Body of pancreas (tissue), 4 donors: ENCODE results near the gene SHISAL1. TPM values are rescaled to one million over a fixed set of nuclear protein-coding genes. Genes with fewer than 3 reads are reported as not detected.

ENCODE experiments used
- ATAC-seq: fragments of 150-250 bp; one replicate; pipeline ENCODE4 v1.9.1; 2016
- DNase-seq, 4 donors: peaks; one replicate each; pipeline ENCODE4 v3.0.0-alpha.2; 2019
- H3K27ac ChIP-seq, 4 donors: fragments of 200-600 bp; sonication (generic); 1 replicate in 3 of 4; 2 replicates in 1 of 4; pipeline versions ENCODE4 v1.5.1 to v1.6.1; 2016 to 2019; ENCODE audit warnings: mild to moderate bottlenecking in 1 of 4, mixed read lengths in 1 of 4, moderate library complexity in 1 of 4
- H3K27me3 ChIP-seq, 2 donors: fragments of 200-600 bp; sonication (generic); one replicate each; pipeline ENCODE4 v1.6.0; 2016; ENCODE audit warnings: mild to moderate bottlenecking in 1 of 2
- H3K36me3 ChIP-seq, 2 donors: fragments of 200-600 bp; sonication (generic); replicated peaks in 1 of 2; 2 replicates each; pipeline ENCODE4 v1.5.1; 2016; ENCODE audit warnings: low read depth in 2 of 2; ENCODE audit not compliant: insufficient read depth in 1 of 2
- H3K4me1 ChIP-seq: fragments of 200-600 bp; sonication (generic); one replicate; pipeline ENCODE4 v1.6.0; 2016
- H3K4me3 ChIP-seq, 2 donors: fragments of 200-600 bp; sonication (generic); 1 replicate in 1 of 2; 2 replicates in 1 of 2; pipeline ENCODE4 v1.5.1; 2016 to 2019
- H3K9me3 ChIP-seq, 3 donors: fragments of 200-600 bp; sonication (generic); 1 replicate in 2 of 3; 2 replicates in 1 of 3; pipeline ENCODE4 v1.5.1; 2016
- POLR2A ChIP-seq, 3 donors: fragments of 450-650 bp; IDR thresholded peaks; one replicate each; pipeline ENCODE4 v1.6.1; 2016; ENCODE audit warnings: antibody characterized with exemption in 3 of 3, mild to moderate bottlenecking in 2 of 3
- WGBS, 2 donors: methylation state at CpG; one replicate each; pipeline ENCODE4 v1.1.5; 2017; 5-methylcytosine and 5-hydroxymethylcytosine counted together
- intact Hi-C: fragments of 100-400 bp; cut with DNase I; formaldehyde crosslinking; loops from one replicate; pipeline ENCODE4 v1.15.1; 2023
- total RNA-seq, 2 donors: library from RNA; depleted of rRNA; stranded (reverse); fragments of >200 nt; gene quantifications; one replicate each; pipeline ENCODE4 v1.1.0, GENCODE V29; 2016
- TF ChIP-seq, protein P1 (sequence below), 7 experiments: fragments of 450-650 bp in 4 of 7; fragments of 200-600 bp in 3 of 7; sonication (generic) in 3 of 7; IDR thresholded peaks; one replicate each; pipeline ENCODE4 v1.5.1; 2016 to 2019; ENCODE audit warnings: antibody characterized with exemption in 7 of 7

Gene SHISAL1
- total RNA-seq, 2 donors from 2014 or later: 0.78 to 1.6 TPM

DNA sequence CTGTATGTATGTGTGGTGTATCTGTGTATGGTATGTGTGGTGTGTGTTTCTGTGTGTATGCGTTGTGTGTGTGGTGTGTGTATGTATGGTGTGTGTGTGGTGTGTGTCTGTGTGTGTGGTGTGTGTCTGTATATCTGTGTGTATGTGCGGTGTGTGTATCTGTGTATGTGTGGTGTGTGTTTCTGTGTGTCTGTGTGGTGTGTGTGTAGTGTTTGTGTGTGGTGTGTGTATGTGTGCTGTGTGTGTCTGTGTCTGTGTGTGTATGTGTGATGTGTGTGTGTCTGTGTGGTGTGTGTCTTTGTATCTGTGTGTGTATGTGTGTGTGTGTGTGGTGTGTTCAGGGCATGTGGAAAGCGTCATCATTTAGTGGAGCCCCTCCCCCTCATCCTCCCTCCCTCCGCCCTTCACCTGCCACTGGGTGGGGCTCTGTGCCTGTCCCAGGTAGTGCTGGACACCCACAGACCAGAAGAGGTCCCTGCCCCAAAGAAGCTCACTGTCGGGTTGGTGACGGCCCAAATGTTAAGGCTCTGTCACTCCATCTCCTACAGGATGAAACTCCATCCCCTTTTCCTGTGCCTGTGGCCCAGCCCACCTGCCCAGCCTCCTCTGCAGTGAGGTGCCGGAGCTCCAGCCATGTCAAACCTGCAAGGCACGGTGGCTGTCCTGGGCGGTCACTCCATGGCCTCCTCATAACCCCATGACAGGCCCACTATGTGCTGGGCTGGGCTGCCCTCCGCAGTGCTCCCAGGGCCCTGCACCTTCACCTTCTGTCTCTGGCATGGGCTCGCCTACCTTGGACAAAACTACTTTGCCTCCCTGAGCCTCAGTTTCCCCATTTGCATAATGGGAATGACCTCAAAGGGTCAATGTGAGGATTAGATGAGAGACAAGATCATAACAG is 23.4 kb upstream of the SHISAL1 start:
- peaks cover 0 to 6% of the 10 kb centered on the region in 2 donors for H3K27me3 ChIP-seq
- ATAC-seq: no peak
- DNase-seq: no peak
- no peak overlapping the region for H3K4me3 ChIP-seq
- TF ChIP-seq POLR2A (IDR thresholded peaks at IDR 0.05): no peak
- TF ChIP-seq, protein P1, sequence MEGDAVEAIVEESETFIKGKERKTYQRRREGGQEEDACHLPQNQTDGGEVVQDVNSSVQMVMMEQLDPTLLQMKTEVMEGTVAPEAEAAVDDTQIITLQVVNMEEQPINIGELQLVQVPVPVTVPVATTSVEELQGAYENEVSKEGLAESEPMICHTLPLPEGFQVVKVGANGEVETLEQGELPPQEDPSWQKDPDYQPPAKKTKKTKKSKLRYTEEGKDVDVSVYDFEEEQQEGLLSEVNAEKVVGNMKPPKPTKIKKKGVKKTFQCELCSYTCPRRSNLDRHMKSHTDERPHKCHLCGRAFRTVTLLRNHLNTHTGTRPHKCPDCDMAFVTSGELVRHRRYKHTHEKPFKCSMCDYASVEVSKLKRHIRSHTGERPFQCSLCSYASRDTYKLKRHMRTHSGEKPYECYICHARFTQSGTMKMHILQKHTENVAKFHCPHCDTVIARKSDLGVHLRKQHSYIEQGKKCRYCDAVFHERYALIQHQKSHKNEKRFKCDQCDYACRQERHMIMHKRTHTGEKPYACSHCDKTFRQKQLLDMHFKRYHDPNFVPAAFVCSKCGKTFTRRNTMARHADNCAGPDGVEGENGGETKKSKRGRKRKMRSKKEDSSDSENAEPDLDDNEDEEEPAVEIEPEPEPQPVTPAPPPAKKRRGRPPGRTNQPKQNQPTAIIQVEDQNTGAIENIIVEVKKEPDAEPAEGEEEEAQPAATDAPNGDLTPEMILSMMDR (IDR thresholded peaks at IDR 0.05): no peak
- peaks cover under 1% of the 10 kb centered on the region for H3K4me1 ChIP-seq
- no peaks in the 10 kb centered on the region for H3K36me3 ChIP-seq
- H3K9me3 ChIP-seq: no peaks in the 10 kb centered on the region
- WGBS, 2 donors: 43 to 52% methylated on average over 10 to 11 of the region's 11 CpGs
- intact Hi-C loops: no loop called here
- no peak overlapping the region for H3K27ac ChIP-seq

DNA sequence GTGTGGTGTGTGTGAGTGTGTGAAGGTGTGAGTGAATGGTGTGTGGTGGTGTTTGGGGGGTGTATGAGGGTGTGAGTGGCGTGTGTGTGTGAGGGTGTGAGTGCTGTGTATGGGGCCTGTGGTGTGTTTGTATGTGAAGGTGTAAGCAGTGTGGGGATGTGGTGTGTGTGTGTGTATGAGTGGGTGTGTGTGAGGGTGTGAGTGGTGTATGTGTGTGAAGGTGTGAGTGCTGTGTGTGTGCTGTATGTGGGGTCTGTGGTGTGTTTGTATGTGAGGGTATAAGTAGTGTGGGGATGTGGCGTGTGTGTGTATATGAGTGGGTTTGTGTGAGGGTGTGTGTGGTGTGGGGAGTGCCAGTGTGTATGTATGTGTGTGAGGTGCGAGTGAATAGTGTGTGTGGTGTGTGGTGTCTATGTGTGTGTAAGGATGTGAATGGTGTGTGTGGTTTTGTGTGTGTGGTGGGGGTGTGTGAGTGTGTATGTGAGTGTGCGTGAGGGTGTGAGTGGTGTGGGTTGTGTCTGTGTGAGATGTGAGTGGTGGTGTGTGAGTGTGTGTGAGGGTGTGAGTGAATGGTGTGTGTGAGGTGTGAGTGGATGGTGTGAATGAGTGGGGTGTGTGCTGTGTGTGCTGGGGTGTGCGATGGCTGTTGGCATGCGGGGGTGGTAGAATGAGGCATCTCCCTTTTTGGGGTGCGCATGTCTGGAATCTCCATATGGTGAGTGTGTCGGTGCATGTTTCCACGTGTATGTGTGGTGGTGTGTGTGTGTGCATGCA is 22.5 kb upstream of the SHISAL1 start:
- no peaks in the 10 kb centered on the region for H3K9me3 ChIP-seq
- H3K4me3 ChIP-seq: no peak overlapping the region
- H3K27ac ChIP-seq: no peak overlapping the region
- DNase-seq (no peak), ATAC-seq (no peak)
- TF ChIP-seq, protein P1 (IDR thresholded peaks at IDR 0.05): no peak
- TF ChIP-seq POLR2A (IDR thresholded peaks at IDR 0.05): no peak
- intact Hi-C loops: no loop called here
- 71 to 84% methylated on average over 9 of the region's 9 CpGs for WGBS, 2 donors
- H3K36me3 ChIP-seq: no peaks in the 10 kb centered on the region
- H3K4me1 ChIP-seq: peaks cover 6% of the 10 kb centered on the region
- H3K27me3 ChIP-seq: peaks cover 0 to 6% of the 10 kb centered on the region in 2 donors

DNA sequence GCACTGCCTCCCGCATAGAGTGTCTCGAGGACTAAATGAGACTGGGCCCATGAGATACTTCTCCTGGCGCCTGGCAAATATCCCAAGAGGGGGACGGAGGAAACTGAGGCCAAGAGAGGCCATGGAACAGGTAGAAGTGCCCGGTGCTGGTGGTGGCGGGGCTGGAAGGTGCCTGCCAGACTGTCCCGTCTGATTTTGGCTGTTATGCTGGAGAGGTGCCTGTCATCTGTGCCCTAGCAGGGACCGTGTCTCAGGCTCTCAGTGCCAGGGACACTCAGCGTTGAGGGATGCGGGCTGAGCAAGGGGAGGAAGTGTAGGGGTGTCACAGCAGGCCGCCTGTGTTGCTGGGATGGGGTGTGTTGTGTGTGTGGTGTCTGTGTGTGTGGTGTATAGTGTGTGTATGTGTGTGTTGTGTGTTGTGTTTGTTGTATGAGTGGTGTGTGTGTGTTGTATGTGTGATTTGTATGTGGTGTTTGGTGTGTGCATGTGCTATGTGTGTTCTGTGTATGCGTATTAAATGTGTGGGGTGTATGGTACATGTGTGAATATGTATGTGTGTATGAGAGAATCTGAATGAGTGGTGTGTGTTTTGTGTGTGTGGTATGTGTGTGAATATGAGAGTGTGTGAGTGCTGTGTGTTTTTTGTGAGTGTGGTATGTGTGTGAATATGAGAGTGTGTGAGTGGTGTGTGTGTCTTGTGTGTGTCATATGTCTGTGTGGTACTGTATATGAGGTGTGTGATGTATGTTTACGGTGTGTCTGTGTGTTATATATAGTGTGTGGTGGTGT is 21.3 kb upstream of the SHISAL1 start:
- no peak for TF ChIP-seq POLR2A (IDR thresholded peaks at IDR 0.05)
- TF ChIP-seq, protein P1 (IDR thresholded peaks at IDR 0.05): no peak
- Histone ChIP-seq H3K27ac (no peak overlapping the region), H3K9me3 (no peaks in the 10 kb centered on the region), H3K27me3 (peaks cover 0 to 6% of the 10 kb centered on the region in 2 donors), H3K36me3 (no peaks in the 10 kb centered on the region), H3K4me1 (peaks cover 6% of the 10 kb centered on the region), H3K4me3 (no peak overlapping the region)
- WGBS, 2 donors: 55 to 61% methylated on average over 12 to 13 of the region's 13 CpGs
- DNase-seq: no peak
- intact Hi-C loops: no loop called here
- ATAC-seq: no peak

DNA sequence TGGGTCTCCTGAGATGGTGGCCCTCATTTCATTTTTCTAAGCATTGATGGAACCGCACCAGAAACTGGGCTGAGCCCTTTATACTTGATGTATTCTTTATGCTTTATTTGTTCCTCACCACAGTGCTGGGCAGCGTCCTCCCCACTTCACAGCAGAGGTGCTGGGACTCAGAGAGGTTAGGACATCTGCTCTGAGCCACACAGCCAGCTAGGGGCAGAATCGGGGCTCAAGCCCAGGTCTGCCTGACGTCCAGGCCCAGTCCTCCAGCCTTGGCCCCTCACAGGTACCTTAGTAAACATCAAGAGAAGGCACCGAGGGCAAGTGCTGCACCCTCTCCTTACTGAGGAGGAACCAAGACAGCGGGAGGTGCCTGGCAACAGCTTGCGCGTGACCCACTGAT is 20.2 kb upstream of the SHISAL1 start:
- no peak for DNase-seq
- H3K36me3 ChIP-seq: no peaks in the 10 kb centered on the region
- TF ChIP-seq POLR2A (IDR thresholded peaks at IDR 0.05): no peak
- TF ChIP-seq, protein P1 (IDR thresholded peaks at IDR 0.05): no peak
- H3K4me1 ChIP-seq: peaks cover 6% of the 10 kb centered on the region
- H3K9me3 ChIP-seq: no peaks in the 10 kb centered on the region
- H3K27me3 ChIP-seq: peaks cover 0 to 6% of the 10 kb centered on the region in 2 donors
- 66 to 67% methylated on average over 4 to 8 of the region's 8 CpGs for WGBS, 2 donors
- intact Hi-C loops: no loop called here
- H3K27ac ChIP-seq: no peak overlapping the region
- no peak overlapping the region for H3K4me3 ChIP-seq
- no peak for ATAC-seq
